Anterior cingulate cortex (tissue), 58 donors: Measurements from ENCODE around the gene C14orf119.

Source experiments
- DNase-seq, 58 donors: peaks; one replicate each; lab custom pipeline; 2025; lab: John Stamatoyannopoulos, UW

Gene C14orf119

DNA sequence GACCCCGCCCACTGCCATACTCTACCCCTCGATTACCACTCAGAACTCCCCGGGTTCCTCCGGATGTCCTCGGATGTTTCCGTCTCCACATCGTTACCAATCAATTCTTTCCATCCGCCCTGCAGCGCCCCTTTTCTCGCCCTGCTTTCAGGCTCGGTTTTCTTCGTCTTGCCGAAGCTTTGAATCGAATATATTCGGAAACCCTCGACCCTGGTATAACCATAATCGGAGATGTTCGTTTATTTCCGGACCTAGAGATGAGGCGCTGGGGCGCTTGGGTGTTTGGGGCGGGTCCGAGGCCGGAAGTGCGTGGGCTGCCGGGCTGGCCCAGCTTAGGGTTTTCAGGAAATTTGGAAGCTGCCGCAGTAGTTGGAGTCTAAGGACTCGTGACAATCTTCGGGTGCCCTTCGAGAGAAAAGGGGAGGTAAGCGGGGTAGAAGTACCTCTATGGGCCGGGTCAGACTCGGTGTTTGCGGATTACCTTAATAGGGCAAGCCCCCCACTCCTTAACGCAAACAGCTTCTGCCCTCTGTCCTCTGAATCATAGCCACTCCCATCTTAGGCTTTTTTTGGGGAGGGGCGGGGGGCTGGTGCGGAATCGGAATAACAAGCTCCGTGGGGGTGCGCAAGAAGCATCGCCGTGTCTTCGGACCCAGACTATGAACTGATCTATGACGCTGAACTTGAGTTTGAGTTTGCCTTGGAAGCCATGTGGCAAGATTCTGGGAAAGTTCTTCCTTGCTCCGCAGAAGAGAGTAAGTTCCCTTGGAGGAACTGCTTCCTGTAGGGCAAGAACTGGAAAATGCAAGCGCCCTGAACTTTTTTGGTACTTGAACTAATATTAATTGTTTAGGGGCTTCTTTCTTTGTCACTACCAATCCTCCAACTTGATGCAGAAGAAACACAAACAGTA lies at the start of gene C14orf119:
Gene C14orf119, plus strand, starts transcription at position 310 of the 913 bp plus-strand sequence. CDS start 2,154 bp downstream, outside the sequence.
- no peak for DNase-seq

DNA sequence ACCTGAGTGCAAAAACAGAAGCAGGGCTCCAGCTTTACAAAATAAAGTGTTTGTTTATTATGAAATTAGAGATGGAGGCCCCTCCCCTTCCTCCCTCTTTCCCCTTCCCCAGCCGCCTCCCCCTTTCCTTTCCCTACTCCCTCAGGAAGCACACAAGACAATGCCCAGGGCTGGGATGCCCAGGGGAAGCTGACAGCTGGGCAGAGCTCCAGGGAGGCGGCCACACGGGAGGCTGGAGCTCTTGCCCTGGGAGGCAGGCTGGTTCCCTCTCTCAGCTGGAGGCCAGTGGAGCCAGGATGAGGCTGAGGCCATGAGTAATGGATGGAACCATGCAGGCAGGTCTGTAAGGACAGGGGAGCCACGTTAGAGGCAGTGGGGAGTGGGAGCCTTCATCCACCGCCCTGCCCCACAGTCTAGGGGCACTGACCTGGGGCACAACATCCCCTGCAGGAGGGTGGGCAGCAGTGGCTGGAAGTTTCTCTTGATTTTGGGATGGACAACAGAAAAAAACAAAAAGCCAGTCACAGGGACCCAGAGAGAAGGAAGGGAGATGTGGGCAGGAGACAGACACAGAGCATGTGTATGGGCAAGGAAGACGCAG lies 48.2 kb upstream of the C14orf119 start:
- DNase-seq, result no peak

DNA sequence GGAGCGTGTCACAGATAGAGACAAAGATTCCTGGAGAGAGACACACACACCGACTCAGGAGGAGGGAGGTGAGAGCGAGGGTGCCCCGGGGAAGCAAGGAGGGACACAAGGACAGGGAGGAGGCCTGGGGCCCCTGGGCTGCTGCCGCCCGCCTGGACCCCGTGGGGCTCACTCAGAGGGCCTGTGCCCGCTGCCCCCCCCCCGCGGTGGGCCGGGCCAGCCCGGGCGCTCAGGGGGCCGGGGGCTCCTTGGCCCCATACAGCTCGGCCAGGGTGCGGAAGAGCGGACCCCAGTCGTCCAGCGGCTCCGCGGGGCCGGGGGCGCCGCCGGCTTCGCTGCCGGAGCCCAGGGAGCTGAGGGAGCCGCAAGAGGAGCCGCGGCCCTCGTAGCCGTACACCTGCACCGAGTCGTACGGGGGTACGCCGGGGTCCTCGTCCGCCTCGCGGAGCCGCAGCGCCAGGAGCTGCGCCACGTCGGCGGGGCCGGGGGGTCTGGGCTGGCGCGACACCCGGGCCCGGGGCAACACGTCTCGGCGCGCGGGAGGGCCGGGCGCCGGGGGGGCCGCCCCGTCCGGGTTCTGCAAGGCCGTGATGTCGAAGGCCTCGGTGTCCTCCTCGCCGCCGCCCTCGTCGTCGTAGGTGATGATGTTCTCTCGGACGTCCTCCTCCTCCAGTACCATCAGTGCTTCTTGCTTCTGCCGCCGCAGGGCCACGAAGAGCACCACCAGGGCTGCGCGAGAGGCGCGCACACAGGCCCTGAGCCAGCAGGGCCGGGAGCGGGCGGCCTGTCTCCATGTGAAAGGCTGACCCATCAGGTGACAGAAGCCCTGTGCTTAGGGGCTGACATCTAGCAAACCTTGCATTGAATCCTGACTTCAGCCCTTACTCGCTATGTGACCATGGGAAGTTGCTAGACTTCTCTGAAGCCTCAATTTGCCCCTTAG lies 47.3 kb upstream of the C14orf119 start:
- DNase-seq, result no peak

DNA sequence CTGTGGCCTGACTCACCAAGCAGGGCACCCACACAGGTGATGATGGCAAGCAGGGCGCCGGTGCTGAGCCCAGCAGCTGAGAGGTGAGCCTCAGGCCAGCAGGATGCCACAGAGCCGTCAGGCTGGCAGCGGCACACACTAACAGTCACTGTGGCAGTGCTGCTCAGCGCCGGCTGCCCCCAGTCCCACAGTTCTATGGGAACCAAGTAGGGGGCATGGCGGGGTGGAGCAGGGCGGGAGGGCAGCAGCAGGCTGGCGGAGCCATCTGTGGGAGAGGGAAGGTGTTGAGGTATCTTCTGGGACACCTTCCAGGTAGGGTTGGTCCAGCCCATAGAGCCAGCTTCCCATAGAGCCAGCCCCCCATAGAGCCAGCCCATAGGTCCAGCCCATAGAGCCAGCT lies 46.3 kb upstream of the C14orf119 start:
- no peak for DNase-seq

DNA sequence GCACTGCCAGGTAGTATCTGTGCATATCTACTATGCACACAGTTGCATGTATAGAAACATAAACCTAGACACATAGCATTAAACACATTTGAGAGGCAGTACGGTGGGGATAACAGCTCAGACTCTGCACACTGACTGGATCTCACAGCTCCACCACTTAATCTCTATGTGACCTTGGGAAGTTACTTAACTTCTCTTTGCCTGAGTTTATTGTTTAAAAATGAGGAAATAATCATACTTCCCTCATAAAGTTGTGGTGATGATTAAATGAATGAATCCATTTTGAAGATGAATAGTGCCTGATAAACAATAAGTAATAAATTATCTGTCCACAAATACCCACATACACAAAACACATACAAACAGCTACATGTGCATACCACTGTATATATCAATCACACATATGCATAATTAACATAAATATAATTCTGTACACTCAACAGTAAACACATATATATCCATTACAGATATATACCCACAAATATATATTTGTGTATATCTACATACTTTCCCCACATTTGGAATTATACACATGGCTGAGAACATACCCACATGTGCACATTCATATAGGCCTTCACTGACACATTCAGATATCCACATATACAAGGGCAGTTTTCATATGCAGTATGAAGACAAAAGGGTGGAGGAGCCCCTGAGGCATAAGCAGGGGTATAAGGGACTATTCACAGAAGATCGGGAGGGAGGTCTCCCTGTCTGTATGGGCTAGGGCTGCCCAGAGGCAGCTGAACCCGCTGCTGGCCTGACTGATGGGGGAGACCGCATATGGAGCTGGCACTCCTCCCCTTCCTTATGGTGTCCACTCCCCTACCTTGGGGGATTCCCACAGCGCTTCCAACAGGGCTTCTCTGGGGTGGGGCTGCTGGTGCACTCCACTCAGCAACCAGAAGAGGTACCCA lies 43.9 kb upstream of the C14orf119 start:
- no peak for DNase-seq

DNA sequence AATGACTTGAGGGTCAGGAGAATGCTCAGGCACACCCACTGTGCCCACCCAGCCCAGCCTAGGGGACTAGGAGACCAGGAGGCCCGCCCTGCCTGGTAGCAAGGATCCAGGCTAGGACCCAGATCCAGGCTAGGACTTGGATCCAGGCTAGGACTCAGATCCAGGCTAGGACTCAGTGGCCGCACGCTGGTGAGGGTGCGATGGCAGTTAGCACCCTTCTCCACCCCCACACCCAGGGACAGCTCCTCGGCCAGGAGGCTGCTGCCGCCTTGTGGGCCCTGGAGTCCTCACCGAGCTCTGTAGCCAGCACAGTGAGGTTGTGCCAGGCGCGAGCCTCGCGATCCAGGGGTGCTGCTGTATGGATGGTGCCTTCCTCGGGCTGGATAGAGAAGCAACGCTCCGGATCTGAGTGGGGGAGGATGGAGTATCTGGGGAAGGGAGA lies 43.1 kb upstream of the C14orf119 start:
- no peak for DNase-seq

- DNase-seq, result no peak
Measured at GRCh38 chr14:23052671-23053070, 42.6 kb upstream of the C14orf119 start.

DNA sequence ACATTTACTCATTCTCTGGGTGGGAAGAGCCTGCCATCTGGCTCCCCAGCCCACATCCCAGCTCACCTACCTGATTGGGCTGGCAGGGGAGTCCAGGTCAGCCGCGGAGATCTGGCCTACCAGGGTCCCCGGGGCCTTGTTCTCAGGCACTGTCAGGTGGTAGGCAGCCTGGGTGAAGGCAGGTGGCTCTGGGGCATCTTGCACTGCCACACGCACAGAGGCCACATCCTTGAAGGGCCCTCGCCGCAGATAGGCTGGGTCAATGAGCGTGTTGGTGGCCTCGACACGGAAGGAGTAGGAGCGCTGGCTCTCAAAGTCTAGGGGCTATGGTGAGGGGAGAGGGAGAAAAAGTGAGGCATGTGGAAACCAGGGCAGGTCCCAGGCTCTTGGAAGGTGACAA lies 41.9 kb upstream of the C14orf119 start:
- DNase-seq, result no peak

- no peak for DNase-seq
Measured at GRCh38 chr14:23054000-23054811, 41.1 kb upstream of the C14orf119 start.

DNA sequence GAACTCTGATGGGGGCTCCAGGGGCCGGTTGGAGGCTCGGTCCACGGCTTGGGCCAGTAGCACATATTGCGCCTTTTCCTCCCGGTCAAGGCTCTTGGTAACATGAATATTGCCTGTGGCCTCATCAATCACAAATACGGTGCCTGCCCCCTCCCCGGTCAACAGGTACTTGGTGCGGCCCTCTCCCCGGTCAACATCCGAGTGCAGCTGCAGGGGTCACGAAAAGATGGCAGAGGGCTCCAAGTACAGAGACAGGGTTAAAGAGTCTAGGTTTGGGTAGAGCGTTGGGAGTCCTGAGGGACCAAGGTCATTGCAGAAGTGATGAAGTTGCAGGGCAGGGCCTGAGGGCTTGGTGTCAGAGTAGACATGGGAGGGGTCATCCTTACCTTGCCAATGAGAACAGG lies 40.2 kb upstream of the C14orf119 start:
- no peak for DNase-seq

- DNase-seq, result no peak
Measured at GRCh38 chr14:23055621-23056144, 39.6 kb upstream of the C14orf119 start.

- no peak for DNase-seq
Measured at GRCh38 chr14:23056145-23056955, 39.0 kb upstream of the C14orf119 start.

DNA sequence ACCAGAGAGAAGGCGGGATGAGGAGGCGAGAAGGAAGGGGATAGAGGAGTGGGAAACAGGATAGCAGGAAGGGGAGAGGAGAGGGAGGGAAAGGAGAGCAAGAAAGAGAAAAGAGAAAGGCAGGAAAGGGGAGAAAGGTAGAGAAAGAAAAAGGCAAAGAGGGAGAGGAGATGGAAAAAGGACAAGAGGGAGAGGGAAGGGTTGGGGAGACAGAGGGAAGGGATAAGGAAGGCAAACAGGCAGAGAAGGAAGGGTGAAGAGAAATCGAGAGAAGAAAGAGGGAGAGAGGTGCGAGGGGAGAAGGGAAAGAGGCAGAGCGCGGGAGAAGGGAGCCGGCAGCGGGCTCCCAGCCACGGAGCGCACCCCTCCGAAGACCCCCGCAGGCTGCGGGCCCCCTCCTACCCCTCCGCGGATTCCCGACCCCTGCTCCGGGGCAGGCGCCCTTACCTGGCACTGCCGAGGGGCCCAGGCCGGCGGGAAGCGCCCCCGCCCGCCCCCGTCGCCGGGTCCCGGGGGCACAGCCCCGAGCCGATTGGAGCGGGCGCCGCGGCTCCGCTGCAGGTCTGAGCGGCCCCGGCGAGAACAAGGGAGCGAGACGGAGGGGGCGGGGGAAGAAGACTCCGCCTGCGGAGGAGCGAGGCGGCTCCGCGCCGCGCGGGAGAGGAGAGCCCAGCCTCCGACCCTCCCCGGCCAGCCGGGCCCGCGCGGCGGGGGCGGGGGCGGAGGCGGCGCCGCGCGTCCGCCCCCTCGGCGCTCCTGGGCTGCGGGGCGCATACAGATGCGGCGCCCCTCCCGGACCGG lies 38.1 kb upstream of the C14orf119 start, which contains the start of gene CDH24:
Gene CDH24, minus strand, starts transcription at position 565 of the 801 bp plus-strand sequence. CDS start 1,787 bp downstream, outside the sequence.
- no peak for DNase-seq

DNA sequence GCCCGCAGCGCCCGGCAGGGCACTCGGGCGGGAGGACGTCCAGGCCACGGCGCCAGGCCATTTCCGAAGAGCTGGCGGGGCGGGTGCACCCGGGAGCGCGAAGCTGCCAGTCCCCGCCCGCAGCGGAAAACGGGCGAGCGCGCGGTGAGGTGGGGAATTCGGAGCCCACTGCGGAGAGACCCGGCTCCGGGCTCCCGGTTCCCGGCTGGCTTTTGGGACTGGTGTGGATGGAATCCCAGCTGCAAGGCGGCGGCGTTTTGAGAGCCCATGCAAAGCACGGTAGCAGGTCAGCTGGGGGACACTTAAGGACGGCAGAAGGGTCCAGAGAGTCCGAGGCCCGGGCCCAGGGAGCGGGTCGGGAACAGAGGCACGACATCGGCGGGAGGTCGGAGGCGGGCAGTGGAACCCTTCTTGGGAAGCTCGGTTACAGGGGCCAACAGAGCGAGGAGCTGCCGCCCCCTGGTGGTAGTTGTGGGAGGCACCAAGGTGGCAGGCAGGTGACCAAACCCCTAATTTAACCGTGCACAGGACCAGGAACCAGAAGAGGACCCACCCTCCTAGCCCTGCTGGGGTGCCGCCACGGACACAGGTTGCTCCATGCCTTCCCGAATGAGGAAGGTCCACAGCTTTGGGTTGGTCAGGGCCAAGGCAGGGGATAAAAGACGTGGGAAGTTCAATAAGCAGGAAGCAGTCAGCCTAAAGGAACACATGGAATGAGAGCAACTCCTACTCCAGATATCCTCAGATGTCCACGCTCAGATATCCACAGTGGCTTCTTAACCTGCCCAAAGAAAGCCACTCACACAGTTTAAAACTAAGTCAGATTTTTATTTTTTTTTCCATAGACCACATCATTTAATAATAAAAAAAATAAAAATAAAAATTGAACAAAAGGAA lies 37.3 kb upstream of the C14orf119 start:
- no peak for DNase-seq

DNA sequence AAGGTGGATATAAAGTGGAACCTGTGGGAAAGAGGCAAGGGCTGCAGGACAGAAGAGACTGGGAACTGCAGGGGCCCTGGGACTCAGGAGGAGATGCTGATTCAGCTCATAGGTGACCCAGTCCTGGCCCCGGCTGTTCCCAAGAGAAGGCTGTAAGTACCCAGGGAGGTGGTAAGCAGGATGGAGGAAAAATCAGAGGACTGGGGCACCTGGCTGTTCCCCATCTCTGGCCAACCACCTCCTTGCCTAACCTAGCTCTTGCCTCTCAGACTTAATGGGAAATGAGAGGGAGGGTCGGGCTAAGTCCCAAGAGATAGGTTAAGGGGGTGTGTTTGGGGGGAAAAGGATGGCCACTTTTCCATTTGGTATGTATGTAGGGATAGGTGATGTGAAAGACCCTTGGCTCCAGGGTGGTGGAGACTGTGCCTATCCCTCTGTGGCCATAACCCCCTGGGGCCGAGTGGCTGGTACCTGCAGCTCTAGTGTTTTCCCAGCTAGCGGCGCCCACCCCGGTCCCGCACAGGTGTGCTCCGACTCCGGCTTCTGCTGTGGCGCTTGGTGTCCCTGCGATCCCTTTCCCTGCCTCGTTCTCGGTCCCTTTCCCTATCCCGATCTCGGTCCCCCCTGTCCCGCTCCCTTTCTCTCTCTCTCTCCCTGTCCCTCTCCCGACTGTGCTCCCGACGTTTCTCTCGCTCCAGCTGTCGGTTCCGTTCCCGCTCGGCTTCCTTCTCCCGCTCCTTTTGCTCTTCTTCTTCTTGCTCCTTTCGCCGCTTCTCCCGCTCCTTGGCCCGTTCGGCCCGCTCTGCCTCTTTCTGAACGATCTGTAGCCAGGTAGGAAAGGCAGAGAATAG lies 36.4 kb upstream of the C14orf119 start:
- DNase-seq, result no peak
